ENCODE measurements around the gene GPR153.

DNA sequence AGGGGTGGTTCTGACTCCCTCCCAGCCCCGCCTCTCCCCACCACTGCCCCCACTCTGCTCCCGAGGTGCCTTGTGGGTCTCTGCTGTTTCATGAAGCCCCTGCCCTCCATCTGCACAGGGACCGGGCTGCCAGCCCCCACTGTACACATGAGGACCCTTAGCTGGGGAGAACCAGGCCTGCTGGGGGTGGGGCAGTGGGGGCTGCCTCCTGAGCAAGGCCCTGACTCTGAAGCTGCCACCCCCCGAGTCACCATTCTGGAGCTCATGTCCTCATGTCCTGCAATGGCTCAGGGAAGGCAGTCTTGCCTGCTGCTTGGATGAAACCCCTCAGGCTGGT, 8.6 kb downstream of the GPR153 start:
- TF ChIP-seq, protein P1, sequence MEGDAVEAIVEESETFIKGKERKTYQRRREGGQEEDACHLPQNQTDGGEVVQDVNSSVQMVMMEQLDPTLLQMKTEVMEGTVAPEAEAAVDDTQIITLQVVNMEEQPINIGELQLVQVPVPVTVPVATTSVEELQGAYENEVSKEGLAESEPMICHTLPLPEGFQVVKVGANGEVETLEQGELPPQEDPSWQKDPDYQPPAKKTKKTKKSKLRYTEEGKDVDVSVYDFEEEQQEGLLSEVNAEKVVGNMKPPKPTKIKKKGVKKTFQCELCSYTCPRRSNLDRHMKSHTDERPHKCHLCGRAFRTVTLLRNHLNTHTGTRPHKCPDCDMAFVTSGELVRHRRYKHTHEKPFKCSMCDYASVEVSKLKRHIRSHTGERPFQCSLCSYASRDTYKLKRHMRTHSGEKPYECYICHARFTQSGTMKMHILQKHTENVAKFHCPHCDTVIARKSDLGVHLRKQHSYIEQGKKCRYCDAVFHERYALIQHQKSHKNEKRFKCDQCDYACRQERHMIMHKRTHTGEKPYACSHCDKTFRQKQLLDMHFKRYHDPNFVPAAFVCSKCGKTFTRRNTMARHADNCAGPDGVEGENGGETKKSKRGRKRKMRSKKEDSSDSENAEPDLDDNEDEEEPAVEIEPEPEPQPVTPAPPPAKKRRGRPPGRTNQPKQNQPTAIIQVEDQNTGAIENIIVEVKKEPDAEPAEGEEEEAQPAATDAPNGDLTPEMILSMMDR (IDR thresholded peaks at IDR 0.05), result no peak
- no peak for TF ChIP-seq POLR2A (IDR thresholded peaks at IDR 0.05)
